ENCODE data around the gene MYZAP.

MYZAP gene

GRCh38 chr15:57667171-57667849, 75.6 kb downstream of the MYZAP start:
- no peak for DNase-seq

GRCh38 chr15:57668016-57668415, 76.3 kb downstream of the MYZAP start:
- DNase-seq = no peak

GRCh38 chr15:57671636-57672035, 79.9 kb downstream of the MYZAP start:
- no peak for DNase-seq

GRCh38 chr15:57675481-57676181, 83.9 kb downstream of the MYZAP start:
- DNase-seq = no peak

- DNase-seq = no peak
These were observed 84.9 kb downstream of the MYZAP start for GRCh38 chr15:57676585-57676984.

GRCh38 chr15:57677204-57677603, 85.5 kb downstream of the MYZAP start:
- DNase-seq = no peak

- no peak for DNase-seq
These were observed 88.3 kb downstream of the MYZAP start for GRCh38 chr15:57680021-57680420.

GRCh38 chr15:57681011-57681410, 89.3 kb downstream of the MYZAP start:
- no peak for DNase-seq

GRCh38 chr15:57683481-57683880, 91.8 kb downstream of the MYZAP start:
- no peak for DNase-seq

GRCh38 chr15:57684491-57685151, 92.9 kb downstream of the MYZAP start:
- no peak for DNase-seq

GRCh38 chr15:57685306-57686095, 93.8 kb downstream of the MYZAP start:
- no peak for DNase-seq

GRCh38 chr15:57686657-57687056, 95.0 kb downstream of the MYZAP start:
- DNase-seq = no peak

- DNase-seq = no peak
These were observed 98.8 kb downstream of the MYZAP start for GRCh38 chr15:57690341-57690966.

- DNase-seq = no peak
These were observed 99.4 kb downstream of the MYZAP start for GRCh38 chr15:57691082-57691481.

- DNase-seq = no peak
These were observed 101.0 kb downstream of the MYZAP start for GRCh38 chr15:57692709-57693108.

- no peak for DNase-seq
These were observed 102.6 kb downstream of the MYZAP start for GRCh38 chr15:57694279-57694678.

GRCh38 chr15:57696146-57696545, 104.4 kb downstream of the MYZAP start:
- DNase-seq = no peak

GRCh38 chr15:57697588-57697987, 105.9 kb downstream of the MYZAP start:
- no peak for DNase-seq

GRCh38 chr15:57698243-57698642, 106.5 kb downstream of the MYZAP start:
- DNase-seq = no peak

- no peak for DNase-seq
These were observed 107.3 kb downstream of the MYZAP start for GRCh38 chr15:57698991-57699390.

- no peak for DNase-seq
These were observed 111.7 kb downstream of the MYZAP start for GRCh38 chr15:57703387-57703786.

- no peak for DNase-seq
These were observed 112.7 kb downstream of the MYZAP start for GRCh38 chr15:57704441-57704840.

Data from NCI-H2081 treated with DMSO at 0.1 percent for 48 hours (cell line).